Choroid plexus epithelial cell (primary cell): ENCODE measurements around the gene AMN.

Source experiments
- DNase-seq: peaks from one replicate; pipeline ENCODE4 v3.0.0-alpha.2; 2010; ENCODE audit warnings: low read depth
- H3K4me3 ChIP-seq: 2 replicates; pipeline ENCODE4 v1.5.1; 2011; ENCODE audit warnings: low read depth, mild to moderate bottlenecking, control low read depth, low read length, moderate library complexity
- TF ChIP-seq, protein P1 (sequence below): conservative IDR thresholded peaks from 2 replicates; pipeline ENCODE4 v1.5.1; 2011; ENCODE audit warnings: low read depth, mild to moderate bottlenecking, control low read depth, inconsistent platforms, low read length, moderate library complexity

Gene AMN

DNA sequence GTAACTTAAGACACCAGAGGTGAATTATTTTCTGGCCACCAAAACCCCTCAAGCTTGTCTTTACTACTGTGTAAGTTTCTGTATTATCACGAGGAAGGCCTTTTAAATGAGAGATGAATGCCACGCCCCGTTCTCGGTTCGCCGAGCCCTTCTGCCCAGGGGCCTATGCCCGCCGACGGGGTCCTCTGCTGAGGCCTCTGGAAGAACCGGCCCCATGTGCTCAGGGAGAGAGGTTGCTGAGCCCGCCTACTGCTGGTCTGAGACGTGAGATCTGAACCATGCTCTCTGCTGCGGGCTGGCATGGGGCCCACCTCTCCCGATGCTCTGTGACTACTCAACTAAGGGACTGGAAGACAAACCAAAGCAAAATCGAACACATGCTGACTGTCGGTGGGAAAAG lies 21.0 kb downstream of the AMN start:
- no peak for DNase-seq
- no peak overlapping the region for H3K4me3 ChIP-seq
- TF ChIP-seq, protein P1, sequence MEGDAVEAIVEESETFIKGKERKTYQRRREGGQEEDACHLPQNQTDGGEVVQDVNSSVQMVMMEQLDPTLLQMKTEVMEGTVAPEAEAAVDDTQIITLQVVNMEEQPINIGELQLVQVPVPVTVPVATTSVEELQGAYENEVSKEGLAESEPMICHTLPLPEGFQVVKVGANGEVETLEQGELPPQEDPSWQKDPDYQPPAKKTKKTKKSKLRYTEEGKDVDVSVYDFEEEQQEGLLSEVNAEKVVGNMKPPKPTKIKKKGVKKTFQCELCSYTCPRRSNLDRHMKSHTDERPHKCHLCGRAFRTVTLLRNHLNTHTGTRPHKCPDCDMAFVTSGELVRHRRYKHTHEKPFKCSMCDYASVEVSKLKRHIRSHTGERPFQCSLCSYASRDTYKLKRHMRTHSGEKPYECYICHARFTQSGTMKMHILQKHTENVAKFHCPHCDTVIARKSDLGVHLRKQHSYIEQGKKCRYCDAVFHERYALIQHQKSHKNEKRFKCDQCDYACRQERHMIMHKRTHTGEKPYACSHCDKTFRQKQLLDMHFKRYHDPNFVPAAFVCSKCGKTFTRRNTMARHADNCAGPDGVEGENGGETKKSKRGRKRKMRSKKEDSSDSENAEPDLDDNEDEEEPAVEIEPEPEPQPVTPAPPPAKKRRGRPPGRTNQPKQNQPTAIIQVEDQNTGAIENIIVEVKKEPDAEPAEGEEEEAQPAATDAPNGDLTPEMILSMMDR: no peak

DNA sequence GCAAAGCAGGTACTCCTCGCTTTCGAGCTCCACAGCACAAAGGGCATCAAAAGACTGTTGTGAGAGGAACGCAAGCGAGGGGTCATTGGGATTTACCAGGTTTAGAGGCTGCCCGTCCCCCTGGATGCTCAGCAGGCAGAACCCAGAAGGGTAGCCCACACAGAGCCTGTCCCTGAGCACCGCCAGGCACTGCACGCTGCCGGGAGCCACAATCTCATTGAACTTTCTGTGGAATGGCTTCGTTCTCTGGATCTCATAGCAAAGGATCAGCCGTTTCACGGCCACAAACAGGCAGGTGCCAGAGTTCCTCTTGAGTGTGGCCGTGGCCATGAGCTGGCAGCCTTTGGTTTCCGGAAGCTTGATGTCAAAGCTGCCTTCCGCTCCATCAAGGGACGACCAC lies 21.5 kb downstream of the AMN start:
- no peak overlapping the region for H3K4me3 ChIP-seq
- no peak for DNase-seq
- TF ChIP-seq, protein P1: no peak

DNA sequence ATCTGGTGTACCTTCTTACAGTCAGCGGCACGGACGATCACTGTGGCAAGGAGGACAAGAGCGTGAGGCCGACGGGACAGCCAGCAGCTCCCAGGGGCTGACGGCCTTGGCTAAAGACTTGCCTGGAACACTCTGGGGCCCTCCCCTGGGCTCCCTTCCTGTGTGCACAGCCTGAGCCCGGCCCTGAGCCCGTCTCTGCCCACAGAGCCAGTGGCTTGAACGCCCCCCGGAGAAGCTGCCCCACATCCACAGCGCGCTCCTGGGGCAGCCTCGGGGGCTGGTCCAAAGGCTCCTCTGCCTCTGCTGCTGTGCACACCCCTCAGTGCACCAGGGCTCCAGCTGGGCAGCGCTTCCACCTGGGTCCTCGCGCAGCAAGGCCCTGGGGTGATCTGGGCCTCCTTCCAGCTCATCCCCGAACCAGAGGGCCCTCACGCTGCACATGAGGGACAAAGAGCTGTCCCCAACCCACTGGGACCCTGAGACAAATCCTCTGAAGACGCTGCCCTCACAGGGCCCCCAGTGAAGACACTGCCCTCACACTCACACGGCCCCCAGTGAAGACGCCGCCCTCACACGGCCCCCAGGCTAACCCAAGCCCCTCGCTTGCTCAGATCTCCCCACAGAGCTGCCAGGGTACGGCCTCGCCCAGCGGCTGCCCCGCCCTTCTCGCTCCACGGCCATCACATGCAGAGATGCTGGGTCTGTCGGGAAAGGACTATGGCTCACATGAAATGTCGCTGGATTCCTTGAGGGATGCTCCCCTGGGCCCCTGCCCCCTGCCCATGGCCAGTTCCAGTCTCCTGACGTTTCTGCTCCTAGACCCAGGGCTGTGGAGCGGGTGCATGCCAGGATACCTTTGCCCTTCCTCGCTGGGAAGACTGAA lies 22.2 kb downstream of the AMN start:
- no peak for DNase-seq
- no peak overlapping the region for H3K4me3 ChIP-seq
- TF ChIP-seq, protein P1: no peak

DNA sequence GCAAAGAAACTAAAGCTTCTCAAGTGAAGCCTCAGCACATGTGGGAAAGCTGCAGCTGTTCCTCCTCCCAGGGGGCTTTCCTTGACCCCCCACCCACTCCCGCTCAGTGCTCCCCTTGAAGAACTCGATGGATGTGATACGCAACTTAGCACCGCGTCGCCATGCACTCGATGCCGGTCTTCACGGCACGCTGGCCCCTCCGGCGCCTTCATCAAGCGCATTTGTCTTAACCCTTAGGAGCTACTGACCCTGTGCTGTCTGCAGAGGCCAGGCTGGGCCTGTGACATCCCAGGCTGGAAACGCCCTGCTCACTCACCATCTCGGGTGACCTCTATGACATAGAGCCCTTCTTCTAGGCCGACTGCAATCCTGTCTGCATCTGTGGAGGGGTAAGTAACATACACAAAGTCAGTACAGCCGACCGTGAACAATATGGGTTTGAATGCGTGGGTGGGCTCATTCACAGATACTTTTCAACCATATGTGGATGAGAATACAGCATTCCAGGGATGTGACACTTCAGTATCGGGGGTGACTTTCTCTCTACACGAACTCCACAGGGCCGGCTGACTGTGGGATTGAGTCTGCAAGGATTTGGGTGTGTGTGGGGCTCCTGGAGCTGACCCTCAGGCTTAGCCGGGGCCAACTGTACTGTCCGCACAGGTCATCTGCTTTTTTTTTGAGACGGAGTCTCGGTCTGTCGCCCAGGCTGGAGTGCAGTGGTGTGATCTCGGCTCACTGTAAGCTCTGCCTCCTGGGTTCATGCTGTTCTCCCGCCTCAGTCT lies 23.1 kb downstream of the AMN start:
- no peak overlapping the region for H3K4me3 ChIP-seq
- TF ChIP-seq, protein P1: no peak
- no peak for DNase-seq

DNA sequence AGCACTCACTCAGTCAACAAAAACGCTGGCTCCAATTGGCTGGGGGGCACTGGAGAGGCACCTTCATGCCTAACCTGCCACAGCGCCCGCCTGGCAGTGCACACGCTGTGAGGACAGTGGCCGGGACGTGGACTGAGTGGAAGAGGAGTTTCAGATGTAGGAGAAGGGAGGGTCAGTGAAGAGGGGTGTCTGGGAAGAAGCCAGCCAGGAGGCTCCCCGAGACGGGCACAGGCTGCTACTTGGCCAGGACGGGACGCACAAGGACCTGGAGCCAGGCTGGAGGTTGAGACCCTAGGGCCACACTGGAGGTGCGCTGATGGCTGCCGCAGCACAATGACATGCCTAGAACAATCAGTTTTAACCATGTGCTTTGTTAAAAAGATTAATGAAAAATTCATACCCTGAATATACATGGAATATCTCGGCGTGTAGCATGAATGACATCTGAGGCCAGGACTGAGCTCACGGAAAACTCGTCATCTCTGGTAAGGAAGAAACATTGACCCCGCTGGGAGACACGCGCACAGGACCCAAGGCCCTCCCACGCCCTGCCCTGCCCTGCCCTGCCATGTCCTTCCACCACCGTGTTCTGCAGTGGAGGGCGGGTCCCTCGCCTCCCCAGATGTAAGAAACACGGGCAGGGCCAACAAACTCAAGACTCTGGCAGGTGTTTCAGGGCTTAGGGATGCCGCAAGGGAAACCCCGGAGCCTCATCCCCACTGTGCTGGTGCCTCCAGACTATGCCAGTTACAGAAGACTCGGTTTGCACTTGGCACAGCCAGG lies 25.0 kb downstream of the AMN start:
- DNase-seq: no peak
- no peak overlapping the region for H3K4me3 ChIP-seq
- TF ChIP-seq, protein P1: no peak

DNA sequence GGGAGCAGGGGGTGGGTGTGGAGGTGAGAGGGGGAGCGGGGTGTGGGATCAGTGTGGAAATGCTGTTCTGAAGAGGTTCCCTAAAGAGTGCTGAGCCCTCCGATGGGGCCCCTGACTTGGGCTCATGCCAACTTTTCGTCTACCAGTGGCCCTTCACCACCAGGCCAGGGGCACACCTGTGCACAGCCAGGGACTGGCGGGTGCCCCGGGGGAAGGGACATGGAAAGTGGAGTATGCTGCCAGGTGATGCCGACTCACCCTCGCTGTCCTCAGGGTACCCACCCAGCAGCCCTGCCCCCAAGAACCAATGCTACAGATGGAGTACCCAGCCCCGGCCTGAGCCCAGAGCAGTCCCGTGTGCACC lies 26.2 kb downstream of the AMN start:
- TF ChIP-seq, protein P1: no peak
- H3K4me3 ChIP-seq: no peak overlapping the region

More for the DNA sequence above, 26.2 kb downstream of the AMN start:
- no peak for DNase-seq
